ENCODE measurements around the gene DOHH.
"Not testable (repeated sequence)": the region's sequence is repeated elsewhere in the genome, so short reads cannot be mapped to it uniquely, and the experiment has no call there.

The DOHH gene

GRCh38 chr19:3519126-3519525, 18.7 kb upstream of the DOHH start:
- no peak for DNase-seq (ENCODE audit: low read depth, low spot score)

GRCh38 chr19:3518659-3519058, 18.2 kb upstream of the DOHH start:
- no peak for DNase-seq (ENCODE audit: low read depth, low spot score)

- DNase-seq (ENCODE audit: low read depth, low spot score): no peak
Observed at GRCh38 chr19:3518255-3518654, 17.8 kb upstream of the DOHH start.

- no peak for DNase-seq (ENCODE audit: low read depth, low spot score)
Observed at GRCh38 chr19:3517638-3518037, 17.2 kb upstream of the DOHH start.

GRCh38 chr19:3516675-3517207, 16.3 kb upstream of the DOHH start:
- no peak for DNase-seq (ENCODE audit: low read depth, low spot score)

- DNase-seq (ENCODE audit: low read depth, low spot score): no peak
Observed at GRCh38 chr19:3515891-3516422, 15.5 kb upstream of the DOHH start.

- no peak for DNase-seq (ENCODE audit: low read depth, low spot score)
Observed at GRCh38 chr19:3514930-3515329, 14.5 kb upstream of the DOHH start.

GRCh38 chr19:3513229-3514140, 13.0 kb upstream of the DOHH start:
- DNase-seq (ENCODE audit: low read depth, low spot score): no peak

- no peak for DNase-seq (ENCODE audit: low read depth, low spot score)
Observed at GRCh38 chr19:3512562-3513228, 12.2 kb upstream of the DOHH start.

GRCh38 chr19:3511506-3512251, 11.2 kb upstream of the DOHH start:
- no peak for DNase-seq (ENCODE audit: low read depth, low spot score)

- no peak for DNase-seq (ENCODE audit: low read depth, low spot score)
Observed at GRCh38 chr19:3510727-3511126, 10.3 kb upstream of the DOHH start.

GRCh38 chr19:3509566-3509989, 9.1 kb upstream of the DOHH start:
- no peak for DNase-seq (ENCODE audit: low read depth, low spot score)

GRCh38 chr19:3508771-3509535, 8.5 kb upstream of the DOHH start:
- no peak for DNase-seq (ENCODE audit: low read depth, low spot score)

GRCh38 chr19:3508121-3508661, 7.7 kb upstream of the DOHH start:
- DNase-seq (ENCODE audit: low read depth, low spot score): not testable (repeated sequence)

GRCh38 chr19:3507371-3508120, 7.1 kb upstream of the DOHH start:
- no peak for DNase-seq (ENCODE audit: low read depth, low spot score)

GRCh38 chr19:3506384-3507340, 6.2 kb upstream of the DOHH start:
- DNase-seq (ENCODE audit: low read depth, low spot score): no peak

GRCh38 chr19:3505598-3506383, 5.3 kb upstream of the DOHH start, which contains the start of gene FZR1:
Gene FZR1 (plus strand): TSS chr19:3506311. CDS start chr19:3522990, 16,679 bp downstream.
- peak; percentile 100 for DNase-seq (ENCODE audit: low read depth, low spot score)

- DNase-seq (ENCODE audit: low read depth, low spot score): no peak
Observed at GRCh38 chr19:3504735-3505134, 4.3 kb upstream of the DOHH start.
